Activated naive CD8-positive, alpha-beta T cell treated with anti-CD3 and anti-CD28 coated beads for 36 hours (primary cell): ENCODE data around the gene MIOS. TPM values are rescaled to one million over a fixed set of nuclear protein-coding genes. Genes with fewer than 3 reads are reported as not detected.

Experiments
- DNase-seq: peaks from one replicate; pipeline ENCODE4 v3.0.0; 2021
- H3K27ac Mint-ChIP-seq: one replicate; pipeline ENCODE4 v1.8.0; 2022; ENCODE audit warnings: mild to moderate bottlenecking, moderate library complexity, mixed read lengths
- H3K27me3 Mint-ChIP-seq: one replicate; pipeline ENCODE4 v1.8.0; 2022; ENCODE audit warnings: mild to moderate bottlenecking, mixed read lengths
- H3K36me3 Mint-ChIP-seq: one replicate; pipeline ENCODE4 v1.8.0; 2021; ENCODE audit warnings: mild to moderate bottlenecking, mixed read lengths
- H3K4me1 Mint-ChIP-seq: one replicate; pipeline ENCODE4 v1.8.0; 2021; ENCODE audit warnings: mixed read lengths
- H3K4me3 Mint-ChIP-seq: one replicate; pipeline ENCODE4 v1.8.0; 2022; ENCODE audit warnings: mild to moderate bottlenecking, moderate library complexity, mixed read lengths
- H3K9me3 Mint-ChIP-seq: one replicate; pipeline ENCODE4 v1.8.0; 2022; ENCODE audit warnings: mixed read lengths
- total RNA-seq, 2 experiments: library from RNA; stranded (reverse); gene quantifications; one replicate each; pipeline ENCODE4 v1.2.3, GENCODE V29; 2021

The MIOS gene
- total RNA-seq = 10 to 100 TPM; 55.3 to 60.2 TPM

DNA sequence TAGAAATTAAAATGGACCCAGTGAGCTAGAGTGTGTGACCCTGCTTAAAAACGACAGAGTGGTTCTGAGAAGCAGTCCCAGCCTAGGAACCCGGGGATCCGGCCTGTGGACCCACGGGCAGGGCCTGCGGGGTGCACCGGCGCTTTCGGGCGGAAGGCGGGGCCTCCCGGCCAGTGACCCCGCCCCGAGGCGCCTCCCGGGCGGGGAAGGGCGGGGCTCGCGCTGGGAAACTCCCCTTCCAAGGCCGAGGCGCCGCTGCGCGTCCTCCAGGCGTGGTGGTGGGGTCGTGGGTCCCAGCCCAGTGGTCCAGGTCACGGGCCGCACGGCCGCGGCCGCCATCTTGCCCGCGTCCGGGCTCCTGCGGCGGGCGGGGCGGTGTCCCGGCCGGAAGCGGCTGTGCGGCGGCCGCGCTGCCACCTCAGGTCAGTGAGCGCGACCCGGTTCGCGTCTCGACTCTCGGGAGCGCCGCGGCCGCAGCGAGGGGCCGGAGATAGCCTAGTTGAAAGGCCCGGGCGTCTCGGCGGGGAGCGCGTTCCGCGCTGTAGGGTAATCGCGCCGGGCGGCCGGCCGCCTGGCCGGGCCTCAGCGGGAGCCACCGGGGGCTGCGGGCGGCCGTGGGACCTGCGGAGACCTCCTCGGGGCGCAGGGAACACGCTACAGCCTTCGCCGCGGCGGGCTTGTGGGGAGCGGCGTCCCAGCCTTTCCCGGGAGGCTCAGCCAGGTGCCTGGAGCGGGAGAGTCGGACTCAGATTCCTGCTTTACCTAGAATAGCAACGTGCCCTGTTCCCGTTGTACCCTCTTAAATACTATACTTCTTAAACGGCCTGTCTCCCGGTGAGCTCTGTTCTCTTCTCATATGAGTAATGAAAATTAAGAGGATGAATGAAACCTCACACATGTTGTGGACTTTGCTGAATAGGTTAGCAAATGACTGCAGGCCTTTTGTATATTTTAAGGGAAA is at the start of gene MIOS:
Gene MIOS (plus strand): TSS at position 234 of the 961 bp plus-strand sequence. CDS start 5,592 bp downstream, outside the sequence.
- Mint-ChIP-seq H3K27ac (peak within 1 kb of the TSS; percentile 85), H3K4me1 (peaks cover 28% of the 10 kb centered on the region), H3K36me3 (peaks cover 30% of the 10 kb centered on the region), H3K27me3 (no peaks in the 10 kb centered on the region), H3K9me3 (no peaks in the 10 kb centered on the region), H3K4me3 (peak within 1 kb of the TSS; percentile 84)
- peak; percentile 87 for DNase-seq

DNA sequence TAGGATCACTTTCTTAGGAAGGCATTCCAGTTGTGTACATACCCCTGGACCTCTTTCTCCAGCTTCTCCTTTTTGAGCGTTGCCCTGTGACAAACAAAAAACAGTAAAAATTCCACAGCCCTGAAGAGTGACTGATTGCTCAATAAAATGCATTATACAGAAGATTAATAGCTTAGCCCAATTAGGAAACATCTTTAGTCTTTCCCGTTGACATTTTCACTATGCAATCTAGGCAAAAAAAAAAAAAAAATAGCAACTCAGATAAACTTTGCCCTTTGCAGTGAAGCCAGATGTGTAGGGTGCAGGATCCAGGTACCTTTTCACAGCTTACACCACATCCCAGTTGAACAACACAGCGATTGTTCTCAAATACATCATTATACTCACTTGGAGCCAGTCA is 48.9 kb upstream of the MIOS start:
- H3K27ac Mint-ChIP-seq = no peak overlapping the region
- no peaks in the 10 kb centered on the region for H3K36me3 Mint-ChIP-seq
- no peaks in the 10 kb centered on the region for H3K27me3 Mint-ChIP-seq
- no peaks in the 10 kb centered on the region for H3K4me1 Mint-ChIP-seq
- H3K4me3 Mint-ChIP-seq = no peak overlapping the region
- no peak for DNase-seq
- no peaks in the 10 kb centered on the region for H3K9me3 Mint-ChIP-seq

DNA sequence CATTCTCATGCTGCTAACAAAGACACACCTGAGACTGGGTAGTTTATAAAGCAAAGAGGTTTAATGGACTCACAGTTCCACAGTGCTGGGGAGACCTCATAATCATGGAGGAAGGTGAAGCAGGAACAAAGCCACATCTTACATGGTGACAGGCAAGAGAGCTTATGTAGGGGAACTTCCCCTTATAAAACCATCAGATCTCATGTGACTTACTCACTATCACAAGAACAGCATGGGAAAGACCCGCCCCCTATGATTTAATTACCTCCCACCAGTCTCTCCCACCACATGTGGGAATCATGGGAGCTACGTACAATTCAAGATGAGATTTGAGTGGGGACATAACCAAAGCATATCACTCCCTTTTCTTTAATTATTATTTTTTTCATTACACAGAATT is 47.6 kb upstream of the MIOS start:
- Mint-ChIP-seq H3K27me3 (no peaks in the 10 kb centered on the region), H3K4me3 (no peak overlapping the region), H3K9me3 (no peaks in the 10 kb centered on the region), H3K27ac (no peak overlapping the region), H3K4me1 (no peaks in the 10 kb centered on the region), H3K36me3 (no peaks in the 10 kb centered on the region)
- DNase-seq = no peak

DNA sequence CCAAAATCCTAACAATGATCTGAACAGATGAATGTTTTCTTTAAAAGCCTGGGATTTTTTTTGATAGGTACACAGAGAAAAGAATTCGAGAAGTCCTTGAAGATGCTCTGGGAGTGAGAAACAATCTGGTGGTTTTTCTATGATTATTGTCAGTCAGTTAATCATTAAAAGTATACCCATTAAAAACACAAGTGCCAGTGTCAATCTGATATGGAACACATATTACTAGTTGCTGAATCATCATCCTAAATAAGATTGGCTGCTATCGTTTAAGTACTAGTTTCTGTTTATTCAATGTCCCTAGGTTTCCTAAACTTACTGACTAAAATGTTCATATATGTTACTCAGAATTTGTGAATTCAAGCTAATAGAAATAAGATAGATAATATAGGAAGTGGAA is 47.2 kb upstream of the MIOS start:
- Mint-ChIP-seq H3K27me3 (no peaks in the 10 kb centered on the region), H3K36me3 (no peaks in the 10 kb centered on the region), H3K4me3 (no peak overlapping the region), H3K4me1 (no peaks in the 10 kb centered on the region), H3K9me3 (no peaks in the 10 kb centered on the region), H3K27ac (no peak overlapping the region)
- DNase-seq = no peak

DNA sequence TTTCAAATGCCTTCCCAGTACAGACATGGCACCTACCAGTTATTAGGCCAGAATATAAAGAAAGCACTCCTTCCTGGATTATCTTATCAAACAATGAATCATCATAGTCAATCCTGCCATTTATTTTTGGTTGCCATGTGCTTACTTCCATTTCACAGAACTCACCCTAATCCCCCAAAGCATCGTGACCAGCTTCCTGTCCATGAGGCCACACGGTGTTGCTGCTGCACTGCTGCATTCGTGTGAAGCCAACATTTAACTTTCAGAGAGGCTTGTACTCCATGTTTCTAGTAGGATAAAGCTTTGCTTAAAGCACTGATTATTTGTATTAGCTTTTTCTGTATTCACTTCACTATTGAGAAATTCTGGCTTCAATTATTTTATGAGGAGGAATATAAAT is 45.4 kb upstream of the MIOS start:
- no peak for DNase-seq
- Mint-ChIP-seq H3K27ac (no peak overlapping the region), H3K9me3 (no peaks in the 10 kb centered on the region), H3K36me3 (no peaks in the 10 kb centered on the region), H3K4me1 (no peaks in the 10 kb centered on the region), H3K27me3 (no peaks in the 10 kb centered on the region), H3K4me3 (no peak overlapping the region)

DNA sequence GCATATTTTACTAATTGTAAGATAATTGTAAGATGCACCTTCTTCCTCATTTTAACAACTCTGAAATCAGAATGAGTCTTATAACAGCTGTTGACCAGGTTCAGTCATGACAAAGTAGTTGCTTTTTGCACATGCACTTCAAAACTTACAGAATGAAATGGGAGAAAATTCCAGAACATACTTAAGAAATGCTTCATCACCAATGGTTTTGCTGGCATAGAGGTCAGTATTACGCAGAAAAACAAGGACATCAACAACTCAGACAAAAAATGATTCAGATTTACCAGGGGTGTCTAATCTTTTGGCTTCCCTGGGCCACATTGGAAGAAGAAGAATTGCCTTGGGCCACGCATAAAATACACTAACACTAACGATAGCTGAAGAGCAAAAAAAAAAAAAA is 44.3 kb upstream of the MIOS start:
- no peak overlapping the region for H3K27ac Mint-ChIP-seq
- H3K27me3 Mint-ChIP-seq = no peaks in the 10 kb centered on the region
- H3K4me1 Mint-ChIP-seq = no peaks in the 10 kb centered on the region
- no peaks in the 10 kb centered on the region for H3K36me3 Mint-ChIP-seq
- H3K4me3 Mint-ChIP-seq = no peak overlapping the region
- no peak for DNase-seq
- no peaks in the 10 kb centered on the region for H3K9me3 Mint-ChIP-seq

DNA sequence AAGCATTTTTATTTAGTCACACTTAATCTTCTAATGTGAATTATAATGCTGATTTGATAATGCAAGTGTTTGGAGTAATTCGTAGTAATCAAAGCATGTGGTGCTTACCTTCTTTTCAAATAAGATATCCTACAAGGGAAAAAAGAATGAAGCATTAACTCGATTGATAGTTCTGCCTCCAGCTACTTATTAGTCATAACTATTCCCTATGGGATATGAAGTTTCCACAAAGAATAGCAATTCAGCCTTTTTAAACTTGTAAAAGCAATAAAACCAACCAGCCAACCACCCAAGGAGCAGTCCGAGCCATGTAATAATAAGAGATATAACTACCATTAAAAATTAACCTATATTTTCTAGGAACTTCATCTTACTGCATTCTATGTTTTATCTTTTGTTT is 42.6 kb upstream of the MIOS start:
- DNase-seq = no peak
- no peak overlapping the region for H3K4me3 Mint-ChIP-seq
- no peaks in the 10 kb centered on the region for H3K4me1 Mint-ChIP-seq
- no peaks in the 10 kb centered on the region for H3K27me3 Mint-ChIP-seq
- no peak overlapping the region for H3K27ac Mint-ChIP-seq
- no peaks in the 10 kb centered on the region for H3K36me3 Mint-ChIP-seq
- H3K9me3 Mint-ChIP-seq = no peaks in the 10 kb centered on the region

DNA sequence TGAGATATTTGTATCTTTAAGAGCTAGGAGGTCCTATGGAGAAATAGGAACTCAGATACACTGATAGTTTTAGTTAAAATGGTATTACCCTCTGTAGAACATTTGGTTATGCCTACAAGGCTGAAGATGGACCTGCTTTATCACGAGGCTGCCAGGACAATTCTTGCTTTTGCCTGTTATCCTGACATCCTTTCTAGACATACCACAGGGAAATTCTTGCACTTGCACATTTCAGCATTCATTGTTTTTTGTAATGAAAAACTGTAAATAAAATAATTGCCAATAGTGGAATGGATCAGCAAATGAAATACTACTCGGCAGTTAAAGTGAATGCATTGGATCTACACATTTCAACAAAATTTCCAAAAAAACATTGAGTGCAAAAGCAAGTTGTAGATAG is 40.7 kb upstream of the MIOS start:
- Mint-ChIP-seq H3K27ac (no peak overlapping the region), H3K9me3 (no peaks in the 10 kb centered on the region), H3K36me3 (no peaks in the 10 kb centered on the region), H3K4me1 (no peaks in the 10 kb centered on the region), H3K27me3 (no peaks in the 10 kb centered on the region), H3K4me3 (no peak overlapping the region)
- no peak for DNase-seq

DNA sequence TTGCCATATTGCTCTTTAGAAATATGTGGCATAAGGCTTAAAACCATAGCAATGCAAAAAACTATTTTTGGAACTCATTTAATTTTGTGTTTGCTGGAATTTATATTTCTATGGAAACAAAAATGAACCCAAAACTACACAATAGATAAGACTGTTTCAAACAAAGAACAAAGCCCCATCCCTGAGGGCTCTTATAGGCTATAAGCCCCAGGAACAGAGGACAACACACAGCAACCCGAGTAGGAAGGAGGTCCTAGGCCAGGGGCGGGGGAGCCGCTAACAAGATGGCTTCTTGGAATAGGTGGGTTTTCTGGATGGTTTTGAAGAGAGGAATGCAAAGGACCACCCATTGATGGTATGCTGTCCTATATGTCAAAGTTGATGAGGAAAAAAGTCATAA is 39.6 kb upstream of the MIOS start:
- Mint-ChIP-seq H3K9me3 (no peaks in the 10 kb centered on the region), H3K36me3 (no peaks in the 10 kb centered on the region), H3K4me3 (no peak overlapping the region), H3K27me3 (no peaks in the 10 kb centered on the region), H3K4me1 (no peaks in the 10 kb centered on the region), H3K27ac (no peak overlapping the region)
- no peak for DNase-seq

DNA sequence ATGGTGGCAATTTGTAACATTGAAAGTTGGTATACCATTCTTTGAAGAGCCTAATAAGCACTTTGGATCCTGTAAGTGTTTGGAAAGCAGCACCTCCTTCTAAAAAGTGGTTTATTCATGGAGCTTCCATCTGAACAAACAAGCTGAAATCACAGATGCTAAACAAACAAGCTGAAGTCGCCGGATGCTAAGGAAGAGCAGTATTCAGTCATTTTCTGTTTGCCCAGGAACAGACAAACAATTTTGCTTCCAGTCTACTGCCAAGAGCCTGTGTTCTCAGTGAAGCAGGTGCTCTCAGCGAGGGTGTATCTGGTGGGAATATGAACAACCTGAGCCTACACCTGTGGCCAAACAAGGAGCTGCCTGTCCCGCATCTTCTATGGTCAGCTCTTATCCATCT is 37.4 kb upstream of the MIOS start:
- no peaks in the 10 kb centered on the region for H3K27me3 Mint-ChIP-seq

DNA sequence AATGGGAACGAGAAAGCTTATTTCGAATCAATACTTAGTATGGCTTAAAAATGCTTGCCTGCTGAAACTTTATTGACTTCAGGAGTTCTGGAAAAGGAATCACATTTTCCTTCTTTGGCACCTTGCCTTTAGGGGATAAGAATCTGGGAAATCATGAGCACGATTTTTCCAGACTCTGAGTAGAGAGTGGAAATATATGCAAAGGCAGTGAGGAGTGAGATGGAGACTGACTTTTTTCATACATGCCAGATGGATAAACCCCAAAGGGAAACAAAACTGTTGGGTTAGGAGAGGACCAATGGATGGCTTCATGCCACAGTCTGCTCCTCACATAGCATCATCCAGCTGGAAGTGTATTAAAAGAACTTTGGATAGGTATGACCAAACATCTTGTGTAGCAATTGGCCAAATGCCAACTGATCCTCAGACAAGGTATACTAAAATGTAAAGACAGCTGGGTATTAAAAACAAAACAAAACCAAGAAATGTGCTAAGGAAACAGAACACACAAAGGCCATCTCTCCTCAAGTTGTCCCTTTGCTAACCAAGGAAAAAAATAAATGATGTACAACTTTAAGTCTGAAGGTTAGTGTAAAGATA is 32.8 kb upstream of the MIOS start:
- H3K36me3 Mint-ChIP-seq = no peaks in the 10 kb centered on the region
- H3K27me3 Mint-ChIP-seq = no peaks in the 10 kb centered on the region
- no peaks in the 10 kb centered on the region for H3K9me3 Mint-ChIP-seq
- no peak for DNase-seq
- H3K4me3 Mint-ChIP-seq = no peak overlapping the region
- no peaks in the 10 kb centered on the region for H3K4me1 Mint-ChIP-seq
- no peak overlapping the region for H3K27ac Mint-ChIP-seq

More for the DNA sequence above, 37.4 kb upstream of the MIOS start:
- no peaks in the 10 kb centered on the region for H3K4me1 Mint-ChIP-seq
- H3K4me3 Mint-ChIP-seq = no peak overlapping the region
- no peak for DNase-seq
- H3K36me3 Mint-ChIP-seq = no peaks in the 10 kb centered on the region
- H3K27ac Mint-ChIP-seq = no peak overlapping the region
- no peaks in the 10 kb centered on the region for H3K9me3 Mint-ChIP-seq

DNA sequence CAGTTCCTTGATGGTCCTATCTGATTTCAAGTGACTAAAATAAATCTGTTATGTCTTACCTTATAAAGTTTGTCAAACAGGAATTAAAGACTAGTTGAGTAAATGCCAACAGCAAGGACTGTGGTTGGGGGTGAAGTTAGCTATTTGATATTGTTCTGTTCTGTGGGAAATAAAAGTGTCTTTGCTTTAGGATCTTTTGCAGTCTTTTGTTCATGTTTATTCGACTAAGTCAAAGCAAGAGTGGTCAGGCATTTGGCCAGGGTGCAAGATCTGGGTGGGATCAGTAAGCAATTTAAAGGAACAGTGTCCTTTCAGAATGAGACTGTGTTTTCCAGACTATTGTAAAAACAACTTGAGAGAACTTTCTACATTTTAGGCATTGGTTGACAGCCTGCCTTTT is 31.0 kb upstream of the MIOS start, which contains the start of gene COL28A1:
Gene COL28A1 (minus strand): TSS at position 183 of the 400 bp plus-strand sequence. CDS start 2,998 bp downstream, outside the sequence.
- H3K27me3 Mint-ChIP-seq = no peaks in the 10 kb centered on the region
- no peaks in the 10 kb centered on the region for H3K36me3 Mint-ChIP-seq
- H3K4me1 Mint-ChIP-seq = no peaks in the 10 kb centered on the region
- H3K4me3 Mint-ChIP-seq = no peak within 1 kb of the TSS
- no peak within 1 kb of the TSS for H3K27ac Mint-ChIP-seq
- no peaks in the 10 kb centered on the region for H3K9me3 Mint-ChIP-seq
- no peak for DNase-seq

DNA sequence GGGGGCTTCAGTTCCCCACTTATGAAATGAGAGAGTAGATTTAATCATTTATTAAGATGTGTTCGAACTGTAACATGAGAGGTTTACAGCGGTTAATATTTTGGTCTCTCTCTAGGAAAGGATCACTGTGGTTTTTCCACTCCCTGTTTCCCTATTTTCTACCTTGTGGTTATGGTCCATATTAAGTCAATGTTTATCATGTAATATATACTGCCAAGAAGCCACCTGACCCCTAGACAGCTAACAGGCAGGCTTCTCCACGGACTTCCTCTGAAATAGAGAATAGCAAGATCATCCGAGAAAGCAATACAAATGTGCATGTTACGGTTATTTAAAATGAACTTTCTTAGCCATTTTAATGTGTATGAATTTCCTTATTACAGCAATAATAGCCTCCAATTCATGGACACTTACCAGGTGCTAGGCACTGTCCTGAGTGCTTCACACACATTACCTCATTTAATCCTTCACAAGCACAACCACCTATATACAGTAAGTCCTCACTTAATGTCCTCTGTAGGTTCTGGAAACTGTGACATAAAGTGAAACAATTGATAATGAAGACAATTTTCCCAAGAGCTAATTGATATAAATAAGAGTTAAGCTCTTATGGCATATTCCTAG is 30.2 kb upstream of the MIOS start:
- H3K27me3 Mint-ChIP-seq = no peaks in the 10 kb centered on the region
- H3K4me1 Mint-ChIP-seq = no peaks in the 10 kb centered on the region
- H3K9me3 Mint-ChIP-seq = no peaks in the 10 kb centered on the region
- H3K4me3 Mint-ChIP-seq = no peak overlapping the region
- no peaks in the 10 kb centered on the region for H3K36me3 Mint-ChIP-seq
- no peak for DNase-seq
- no peak overlapping the region for H3K27ac Mint-ChIP-seq

DNA sequence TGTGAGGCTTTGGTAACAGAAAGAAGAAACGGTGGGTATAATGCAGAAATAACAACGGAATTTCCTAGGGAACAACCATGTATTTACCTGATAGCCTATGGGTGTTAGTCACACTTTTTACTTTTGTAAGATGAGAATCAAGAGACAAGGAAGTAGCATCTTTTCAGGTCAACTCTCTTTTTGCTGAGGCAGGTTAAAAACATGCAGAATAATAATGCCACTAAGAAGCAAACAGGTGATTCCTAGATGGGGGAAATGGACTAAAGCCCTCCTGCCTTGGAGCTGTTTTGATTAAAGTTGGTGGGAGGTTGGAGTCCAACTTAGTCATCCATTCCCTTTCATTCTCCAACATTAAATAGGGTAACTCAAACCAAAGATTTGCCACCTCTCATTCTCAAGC is 29.0 kb upstream of the MIOS start:
- H3K9me3 Mint-ChIP-seq = no peaks in the 10 kb centered on the region
- DNase-seq = no peak
- H3K4me1 Mint-ChIP-seq = no peaks in the 10 kb centered on the region
- H3K27me3 Mint-ChIP-seq = no peaks in the 10 kb centered on the region
- H3K4me3 Mint-ChIP-seq = no peak overlapping the region
- no peaks in the 10 kb centered on the region for H3K36me3 Mint-ChIP-seq
- no peak overlapping the region for H3K27ac Mint-ChIP-seq

DNA sequence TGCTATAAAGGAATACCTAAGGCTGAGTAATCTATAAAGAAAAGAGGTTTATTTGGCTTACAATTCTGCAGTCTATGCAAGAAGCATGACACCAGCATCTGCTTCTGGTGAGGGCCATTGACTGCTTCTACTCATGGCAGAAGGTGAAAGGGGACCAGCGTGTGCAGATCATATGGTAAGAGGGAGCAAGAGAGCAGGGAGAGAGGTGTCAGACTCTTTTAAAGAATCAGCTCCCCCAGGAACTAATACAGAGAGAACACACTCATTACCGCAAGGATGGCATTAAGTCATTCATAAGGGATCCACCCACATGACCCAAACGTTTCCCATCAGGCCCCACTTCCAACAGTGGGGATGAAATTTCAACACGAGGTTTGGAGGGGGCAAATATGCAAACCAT is 27.5 kb upstream of the MIOS start:
- no peaks in the 10 kb centered on the region for H3K36me3 Mint-ChIP-seq
- DNase-seq = no peak
- no peaks in the 10 kb centered on the region for H3K4me1 Mint-ChIP-seq
- no peak overlapping the region for H3K4me3 Mint-ChIP-seq
- H3K9me3 Mint-ChIP-seq = no peaks in the 10 kb centered on the region
- no peak overlapping the region for H3K27ac Mint-ChIP-seq
- H3K27me3 Mint-ChIP-seq = no peaks in the 10 kb centered on the region
